Hepatocyte (in vitro differentiated cells): ENCODE measurements around the gene SHISAL1. TPM values are rescaled to one million over a fixed set of nuclear protein-coding genes. Genes with fewer than 3 reads are reported as not detected.

Source experiments
- DNase-seq: peaks from one replicate; pipeline ENCODE4 v3.0.0-alpha.2; 2016; ENCODE audit warnings: low spot score
- H2AFZ ChIP-seq: fragments of 200-600 bp; sonication (generic); 2 replicates; pipeline ENCODE4 v1.6.0; 2016; ENCODE audit warnings: antibody characterized with exemption, mild to moderate bottlenecking
- H3K27ac ChIP-seq: fragments of 200-600 bp; sonication (generic); 2 replicates; pipeline ENCODE4 v1.5.1; 2016; ENCODE audit warnings: mild to moderate bottlenecking
- H3K27me3 ChIP-seq: fragments of 200-600 bp; sonication (generic); 2 replicates; pipeline ENCODE4 v1.6.1; 2016
- H3K36me3 ChIP-seq: fragments of 200-600 bp; sonication (generic); replicated peaks from 2 replicates; pipeline ENCODE4 v1.5.1; 2016; ENCODE audit warnings: low read depth; ENCODE audit not compliant: insufficient read depth
- H3K4me1 ChIP-seq: fragments of 200-600 bp; sonication (generic); 2 replicates; pipeline ENCODE4 v1.5.1; 2016; ENCODE audit warnings: mild to moderate bottlenecking, moderate library complexity; ENCODE audit not compliant: insufficient read depth
- H3K4me2 ChIP-seq: fragments of 200-600 bp; sonication (generic); 2 replicates; pipeline ENCODE4 v1.6.0; 2016
- H3K4me3 ChIP-seq: fragments of 200-600 bp; sonication (generic); 2 replicates; pipeline ENCODE4 v1.5.1; 2016; ENCODE audit warnings: mild to moderate bottlenecking
- H3K79me2 ChIP-seq: fragments of 200-600 bp; sonication (generic); 2 replicates; pipeline ENCODE4 v1.6.0; 2017; ENCODE audit warnings: mild to moderate bottlenecking
- H3K9me2 ChIP-seq: fragments of 200-600 bp; sonication (generic); replicated peaks from 2 replicates; pipeline ENCODE4 v1.6.0; 2017; ENCODE audit warnings: mild to moderate bottlenecking; ENCODE audit not compliant: insufficient read depth
- H3K9me3 ChIP-seq: fragments of 200-600 bp; sonication (generic); 2 replicates; pipeline ENCODE4 v1.5.1; 2016; ENCODE audit warnings: low read depth, mild to moderate bottlenecking
- H4K20me1 ChIP-seq: fragments of 200-600 bp; sonication (generic); 2 replicates; pipeline ENCODE4 v1.6.0; 2016; ENCODE audit warnings: mild to moderate bottlenecking; ENCODE audit not compliant: insufficient read depth, poor library complexity, severe bottlenecking
- EZH2 ChIP-seq: fragments of 200-600 bp; sonication (generic); IDR thresholded peaks from 2 replicates; pipeline ENCODE4 v1.6.1; 2016; ENCODE audit warnings: antibody characterized with exemption, mild to moderate bottlenecking, borderline replicate concordance
- EZH2phosphoT487 ChIP-seq: fragments of 200-600 bp; sonication (generic); IDR thresholded peaks from one replicate; pipeline ENCODE4 v1.6.1; 2018; ENCODE audit warnings: antibody characterized with exemption, mild to moderate bottlenecking, low read depth, moderate library complexity; ENCODE audit not compliant: unreplicated experiment, severe bottlenecking
- WGBS: methylation state at CpG from one replicate; pipeline ENCODE4 v1.1.6; 2016; ENCODE audit warnings: low lambda C conversion rate; ENCODE audit errors: missing lambda C conversion rate; 5-methylcytosine and 5-hydroxymethylcytosine counted together
- polyA plus RNA-seq: library from polyadenylated mRNA; unstranded; fragments of >200 nt; fragmentation: Nextera tagmentation; extraction: Ambion mirVana; gene quantifications from 2 replicates; pipeline ENCODE4 v1.2.1, GENCODE V29; 2016
- total RNA-seq: library from RNA; depleted of rRNA; stranded (reverse); fragments of >200 nt; gene quantifications from 2 replicates; pipeline ENCODE4 v1.2.3, GENCODE V29; 2014
- TF ChIP-seq, protein P1 (sequence below): fragments of 200-600 bp; sonication (generic); IDR thresholded peaks from 2 replicates; pipeline ENCODE4 v1.5.1; 2016; ENCODE audit warnings: antibody characterized with exemption, mild to moderate bottlenecking; ENCODE audit not compliant: poor library complexity

SHISAL1 gene
- total and polyA plus RNA-seq, 2 experiments from 2014 or later: 0.66 to 2.4 TPM

GRCh38 chr22:44215287-44215686 is 97.5 kb downstream of the SHISAL1 start:
- no peaks in the 10 kb centered on the region for H3K79me2 ChIP-seq
- H2AFZ ChIP-seq: no peak overlapping the region
- no peak for DNase-seq
- H3K4me1 ChIP-seq: peaks cover 6% of the 10 kb centered on the region
- no peaks in the 10 kb centered on the region for H4K20me1 ChIP-seq
- H3K27me3 ChIP-seq: no peaks in the 10 kb centered on the region
- no peaks in the 10 kb centered on the region for H3K36me3 ChIP-seq
- TF ChIP-seq EZH2phosphoT487: no peak
- TF ChIP-seq EZH2: no peak
- TF ChIP-seq, protein P1, sequence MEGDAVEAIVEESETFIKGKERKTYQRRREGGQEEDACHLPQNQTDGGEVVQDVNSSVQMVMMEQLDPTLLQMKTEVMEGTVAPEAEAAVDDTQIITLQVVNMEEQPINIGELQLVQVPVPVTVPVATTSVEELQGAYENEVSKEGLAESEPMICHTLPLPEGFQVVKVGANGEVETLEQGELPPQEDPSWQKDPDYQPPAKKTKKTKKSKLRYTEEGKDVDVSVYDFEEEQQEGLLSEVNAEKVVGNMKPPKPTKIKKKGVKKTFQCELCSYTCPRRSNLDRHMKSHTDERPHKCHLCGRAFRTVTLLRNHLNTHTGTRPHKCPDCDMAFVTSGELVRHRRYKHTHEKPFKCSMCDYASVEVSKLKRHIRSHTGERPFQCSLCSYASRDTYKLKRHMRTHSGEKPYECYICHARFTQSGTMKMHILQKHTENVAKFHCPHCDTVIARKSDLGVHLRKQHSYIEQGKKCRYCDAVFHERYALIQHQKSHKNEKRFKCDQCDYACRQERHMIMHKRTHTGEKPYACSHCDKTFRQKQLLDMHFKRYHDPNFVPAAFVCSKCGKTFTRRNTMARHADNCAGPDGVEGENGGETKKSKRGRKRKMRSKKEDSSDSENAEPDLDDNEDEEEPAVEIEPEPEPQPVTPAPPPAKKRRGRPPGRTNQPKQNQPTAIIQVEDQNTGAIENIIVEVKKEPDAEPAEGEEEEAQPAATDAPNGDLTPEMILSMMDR: no peak
- no peaks in the 10 kb centered on the region for H3K9me3 ChIP-seq
- H3K4me3 ChIP-seq: no peak overlapping the region
- H3K4me2 ChIP-seq: no peak overlapping the region
- H3K9me2 ChIP-seq: no peaks in the 10 kb centered on the region
- H3K27ac ChIP-seq: no peak overlapping the region
- 94% methylated on average over 4 of the region's 4 CpGs for WGBS

- Histone ChIP-seq H3K27me3 (no peaks in the 10 kb centered on the region), H4K20me1 (no peaks in the 10 kb centered on the region), H3K4me2 (no peak overlapping the region), H3K9me3 (no peaks in the 10 kb centered on the region), H3K27ac (no peak overlapping the region), H2AFZ (no peak overlapping the region), H3K36me3 (no peaks in the 10 kb centered on the region), H3K4me3 (no peak overlapping the region), H3K9me2 (no peaks in the 10 kb centered on the region), H3K79me2 (no peaks in the 10 kb centered on the region), H3K4me1 (peaks cover 6% of the 10 kb centered on the region)
- TF ChIP-seq, protein P1: no peak
- TF ChIP-seq EZH2phosphoT487: no peak
- no peak for TF ChIP-seq EZH2
- DNase-seq: no peak
- 85% methylated on average over 6 of the region's 6 CpGs for WGBS
These were observed 98.0 kb downstream of the SHISAL1 start for GRCh38 chr22:44214764-44215163.

DNA sequence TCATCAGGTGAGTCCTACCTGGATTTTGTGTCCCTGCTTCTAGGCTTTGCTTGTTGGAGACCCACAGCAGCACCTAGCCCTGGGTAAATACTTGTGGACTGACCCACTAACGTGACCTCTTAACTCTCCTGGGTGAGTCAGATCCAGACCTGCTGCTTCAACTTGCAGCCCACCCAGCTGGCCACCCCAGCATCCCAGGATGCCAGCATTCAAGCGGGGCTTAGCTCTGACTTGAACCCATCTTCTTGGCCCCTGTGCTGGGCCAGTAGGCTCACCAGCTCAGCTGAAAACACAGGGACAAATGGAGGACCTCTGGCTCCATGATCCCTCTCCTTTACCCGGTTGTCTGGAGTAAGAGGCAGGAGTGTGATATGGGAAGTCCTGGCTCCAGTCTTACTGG is 98.6 kb downstream of the SHISAL1 start:
- Histone ChIP-seq H3K4me1 (peaks cover 6% of the 10 kb centered on the region), H4K20me1 (no peaks in the 10 kb centered on the region), H3K9me2 (no peaks in the 10 kb centered on the region), H3K27ac (no peak overlapping the region), H2AFZ (no peak overlapping the region), H3K9me3 (no peaks in the 10 kb centered on the region), H3K36me3 (no peaks in the 10 kb centered on the region), H3K27me3 (peaks cover 2% of the 10 kb centered on the region), H3K4me2 (no peak overlapping the region), H3K4me3 (no peak overlapping the region), H3K79me2 (no peaks in the 10 kb centered on the region)
- 85% methylated on average over 3 of the region's 3 CpGs for WGBS
- no peak for TF ChIP-seq EZH2
- TF ChIP-seq EZH2phosphoT487: no peak
- TF ChIP-seq, protein P1: no peak
- no peak for DNase-seq
